GM21529 (cell line): ENCODE measurements around the gene FOXF2.
"Not testable (repeated sequence)": the region's sequence is repeated elsewhere in the genome, so short reads cannot be mapped to it uniquely, and the experiment has no call there.

Experiments
- ATAC-seq: cut with Tn5 transposase; IDR thresholded peaks from one replicate; pipeline ENCODE4 v1.9.1; 2021; ENCODE audit not compliant: unreplicated experiment

FOXF2 gene

GRCh38 chr6:1389369-1390132 lies at the start of gene FOXF2:
Gene FOXF2 (plus strand): TSS chr6:1389576. CDS start chr6:1389948, 372 bp downstream.
- no peak for ATAC-seq

- no peak for ATAC-seq
Measured at GRCh38 chr6:1346101-1346500, 43.3 kb upstream of the FOXF2 start.

DNA sequence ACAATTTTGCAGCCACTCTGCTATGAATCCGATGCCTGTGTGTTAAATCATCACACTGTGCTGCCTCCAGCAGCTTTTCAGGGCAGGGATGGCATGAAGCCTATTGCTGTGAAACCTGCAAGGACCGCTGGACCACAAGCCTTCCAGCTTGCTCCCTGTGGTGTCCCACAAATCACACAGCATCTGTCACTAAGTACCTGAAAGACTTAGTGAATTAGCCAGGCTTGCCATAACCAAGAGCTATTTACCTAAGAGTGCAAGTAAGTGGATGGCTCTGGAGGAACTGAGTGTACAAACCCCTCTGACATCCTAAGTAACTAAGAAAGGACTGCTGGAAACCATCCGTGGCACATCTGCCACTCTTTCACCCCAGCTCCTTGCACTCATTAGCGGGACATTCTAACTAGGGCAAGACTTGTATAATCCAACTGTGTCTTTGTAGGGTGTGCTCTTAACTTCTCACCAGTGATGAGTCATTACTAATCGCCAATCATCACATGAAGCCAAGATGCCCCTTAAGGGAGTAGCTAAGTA lies 42.8 kb upstream of the FOXF2 start:
- ATAC-seq, result no peak

DNA sequence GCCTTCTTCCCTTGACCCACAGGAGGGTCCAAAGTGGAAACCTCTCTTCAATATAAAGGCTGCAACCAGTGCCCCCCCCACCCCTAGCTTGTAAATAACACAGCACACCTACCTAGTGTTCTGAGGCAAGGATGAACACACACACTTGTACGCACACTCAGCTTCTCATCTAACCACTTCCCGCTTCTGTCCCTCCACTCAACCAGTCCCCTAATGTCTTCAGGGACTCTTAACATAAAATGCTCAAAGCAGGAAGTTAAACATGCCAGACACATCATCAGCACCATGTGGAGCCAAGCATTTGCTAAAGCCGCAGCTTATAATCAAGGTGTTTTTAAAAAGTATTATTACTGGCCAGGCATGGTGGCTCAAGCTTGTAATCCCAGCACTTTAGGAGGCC lies 42.2 kb upstream of the FOXF2 start:
- ATAC-seq, result no peak

GRCh38 chr6:1348675-1349074 lies 40.7 kb upstream of the FOXF2 start:
- no peak for ATAC-seq

GRCh38 chr6:1349655-1350054 lies 39.7 kb upstream of the FOXF2 start:
- no peak for ATAC-seq

DNA sequence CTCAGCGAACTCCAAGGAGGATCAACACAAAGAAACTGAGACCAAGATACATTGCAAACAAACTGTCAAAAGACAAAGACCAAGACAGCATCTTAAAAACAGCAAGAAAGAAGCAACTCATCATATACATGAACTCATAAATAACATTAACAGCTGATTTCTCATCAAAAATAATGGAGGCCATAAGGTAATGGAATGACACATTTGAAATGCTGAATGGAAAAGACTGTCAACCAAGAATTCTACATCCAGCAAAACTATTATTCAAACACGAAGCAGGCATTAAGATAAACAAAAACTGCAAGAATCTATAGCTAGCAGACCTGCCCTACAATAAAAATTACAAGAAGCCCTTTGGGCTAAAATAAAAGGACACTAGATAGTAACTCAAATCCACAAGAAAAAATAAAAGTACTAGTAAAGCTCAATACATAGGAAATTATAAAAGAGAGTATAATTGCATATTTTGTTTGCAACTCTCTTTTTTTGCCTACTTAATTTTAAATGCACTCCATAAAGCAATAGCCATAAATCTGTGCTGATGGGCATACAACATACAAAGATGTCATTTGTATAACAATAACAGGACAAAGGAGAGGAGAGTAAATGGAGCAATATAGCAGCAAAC lies 37.9 kb upstream of the FOXF2 start:
- no peak for ATAC-seq

DNA sequence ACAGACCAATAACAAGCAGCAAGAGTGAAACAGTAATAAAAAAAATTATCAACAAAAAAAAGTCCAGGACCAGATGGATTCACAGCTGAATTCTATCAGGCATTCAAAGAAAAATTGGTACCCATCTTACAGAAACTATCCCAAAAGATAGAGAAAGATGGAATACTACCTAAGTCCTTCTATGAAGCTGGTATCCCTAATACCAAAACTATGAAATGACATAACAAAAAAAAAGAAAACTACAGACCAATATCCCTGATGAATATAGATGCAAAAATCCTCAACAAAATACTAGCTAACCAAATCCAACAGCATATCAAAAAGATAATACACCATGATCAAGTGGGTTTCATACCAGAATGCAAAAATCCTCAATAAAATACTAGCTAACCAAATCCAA lies 34.3 kb upstream of the FOXF2 start:
- ATAC-seq, result not testable (repeated sequence)

DNA sequence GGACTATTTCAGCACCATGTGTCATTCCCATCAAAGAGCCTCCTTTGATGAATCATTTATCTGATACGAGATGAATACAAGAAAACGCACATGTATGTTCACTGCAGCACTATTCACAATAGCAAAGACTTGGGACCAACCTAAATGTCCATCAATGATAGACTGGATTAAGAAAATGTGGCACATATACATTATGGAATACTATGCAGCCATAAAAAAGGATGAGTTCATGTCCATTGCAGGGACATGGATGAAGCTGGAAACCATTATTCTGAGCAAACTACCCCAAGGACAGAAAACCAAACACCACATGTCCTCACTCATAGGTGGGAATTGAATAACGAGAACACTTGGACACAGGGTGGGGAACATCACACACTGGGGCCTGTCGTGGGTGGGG lies 27.7 kb upstream of the FOXF2 start:
- ATAC-seq, result not testable (repeated sequence)

GRCh38 chr6:1362643-1363042 lies 26.7 kb upstream of the FOXF2 start:
- ATAC-seq, result no peak

DNA sequence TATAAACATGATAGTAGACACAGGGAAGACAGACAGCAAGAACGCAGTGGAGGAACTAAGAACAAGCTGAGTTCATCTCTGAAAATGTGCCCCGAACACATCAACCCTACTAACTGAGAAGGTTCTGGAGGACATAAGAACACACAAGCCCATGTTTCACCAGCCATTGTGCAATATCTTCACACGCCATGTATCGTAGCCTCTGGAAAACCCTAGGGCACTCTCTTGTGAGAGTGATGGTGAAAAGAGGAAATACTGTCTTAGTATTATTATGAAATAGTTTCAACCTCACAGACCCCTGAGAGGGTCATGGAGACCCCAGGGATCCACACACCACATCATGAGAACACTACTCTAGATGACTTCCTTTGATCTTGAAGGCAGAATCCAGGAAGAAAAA lies 26.1 kb upstream of the FOXF2 start:
- no peak for ATAC-seq

GRCh38 chr6:1363729-1364572 lies 25.4 kb upstream of the FOXF2 start:
- no peak for ATAC-seq

DNA sequence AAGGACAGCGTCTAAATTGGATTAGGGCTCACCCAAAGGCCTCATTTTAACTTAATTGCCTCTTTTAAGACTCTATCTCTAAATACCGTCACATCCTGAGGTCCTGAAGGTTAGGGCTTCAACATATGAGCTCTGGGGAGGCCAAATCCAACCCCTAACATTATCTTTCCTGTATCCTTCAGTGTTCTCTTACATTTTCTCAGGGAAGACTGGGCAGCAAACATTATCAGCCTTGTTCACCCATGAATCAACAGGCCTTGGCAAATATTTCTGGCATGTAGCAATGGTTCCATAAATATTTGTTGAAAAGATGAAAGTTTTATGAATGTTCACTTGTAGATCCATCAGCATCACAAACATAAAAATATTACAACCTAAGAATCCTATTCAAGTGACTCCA lies 24.6 kb upstream of the FOXF2 start:
- no peak for ATAC-seq

GRCh38 chr6:1365686-1366085 lies 23.7 kb upstream of the FOXF2 start:
- ATAC-seq, result no peak

DNA sequence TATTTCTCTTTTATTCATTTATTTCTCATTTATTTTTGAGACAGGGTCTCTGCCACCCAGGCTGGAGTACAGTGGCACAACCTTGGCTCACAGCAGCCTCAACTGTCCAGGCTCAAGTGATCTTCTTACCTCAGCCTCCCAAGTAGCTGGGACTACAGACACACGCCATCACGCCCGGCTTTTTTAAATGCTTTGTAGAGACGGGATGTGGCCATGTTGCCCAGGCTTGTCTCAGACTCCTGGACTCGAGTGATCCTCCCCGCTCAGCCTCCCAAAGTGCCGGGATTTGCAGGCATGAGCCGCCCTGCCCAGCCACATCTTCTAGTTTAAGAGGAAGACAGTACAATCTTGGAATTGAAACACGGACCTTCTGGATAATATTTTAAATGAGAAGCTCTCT lies 21.6 kb upstream of the FOXF2 start:
- no peak for ATAC-seq

DNA sequence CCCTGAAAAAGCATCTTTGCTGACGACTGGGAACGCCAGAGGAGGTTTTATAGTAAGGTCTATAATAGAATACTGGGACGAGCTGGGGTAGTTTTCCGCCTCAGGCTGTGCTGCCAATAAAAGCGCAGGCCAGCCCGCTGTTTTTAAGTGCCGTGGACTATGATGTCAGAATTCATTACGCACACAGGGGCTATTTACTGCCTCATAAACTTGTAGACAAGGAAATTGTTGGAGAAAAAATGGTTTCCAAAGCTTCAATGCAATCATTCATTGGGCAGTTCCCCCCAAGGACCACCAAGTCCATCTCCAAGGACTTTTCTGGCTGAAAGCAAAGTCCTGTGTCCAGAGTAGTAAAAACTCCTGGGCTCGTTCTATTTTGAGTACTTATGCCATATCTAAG lies 20.4 kb upstream of the FOXF2 start:
- ATAC-seq, result no peak

- not testable (repeated sequence) for ATAC-seq
Measured at GRCh38 chr6:1369695-1370094, 19.7 kb upstream of the FOXF2 start.

- ATAC-seq, result no peak
Measured at GRCh38 chr6:1371933-1372332, 17.4 kb upstream of the FOXF2 start.

- ATAC-seq, result no peak
Measured at GRCh38 chr6:1372690-1373089, 16.7 kb upstream of the FOXF2 start.

GRCh38 chr6:1376653-1377052 lies 12.7 kb upstream of the FOXF2 start:
- no peak for ATAC-seq

DNA sequence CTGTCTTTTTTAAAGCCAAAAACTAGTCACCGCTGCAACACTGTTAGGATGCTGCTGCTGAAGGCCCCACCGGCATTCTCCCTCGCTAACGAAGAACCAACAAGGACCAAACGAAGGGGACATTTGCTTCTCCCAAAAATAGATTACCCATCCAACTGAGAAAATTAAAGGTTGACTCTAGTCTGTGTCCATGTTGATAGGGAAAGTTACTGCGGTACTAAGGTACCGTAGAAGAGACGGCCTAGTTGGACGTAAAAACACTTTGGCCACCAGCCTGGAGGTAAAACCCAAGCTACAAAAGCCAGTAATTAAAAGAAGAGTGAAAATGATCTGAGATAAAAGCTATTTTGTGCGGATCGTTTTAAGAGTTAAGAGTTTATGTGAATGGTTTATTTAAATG lies 11.8 kb upstream of the FOXF2 start:
- no peak for ATAC-seq
